GM18867 (cell line): ENCODE data around the gene LMO1.

Source experiments
- ATAC-seq: cut with Tn5 transposase; IDR thresholded peaks from one replicate; pipeline ENCODE4 v1.9.1; 2021; ENCODE audit warnings: mild to moderate bottlenecking, moderate library complexity; ENCODE audit not compliant: unreplicated experiment

LMO1 gene

GRCh38 chr11:8207080-8208000, 56.3 kb downstream of the LMO1 start:
- no peak for ATAC-seq

GRCh38 chr11:8206251-8207079, 57.2 kb downstream of the LMO1 start:
- ATAC-seq = no peak

- no peak for ATAC-seq
These were observed 58.1 kb downstream of the LMO1 start for GRCh38 chr11:8205566-8205965.

- ATAC-seq = no peak
These were observed 59.1 kb downstream of the LMO1 start for GRCh38 chr11:8204596-8204995.

GRCh38 chr11:8204025-8204424, 59.7 kb downstream of the LMO1 start:
- no peak for ATAC-seq

GRCh38 chr11:8203414-8203715, 60.3 kb downstream of the LMO1 start:
- no peak for ATAC-seq

- ATAC-seq = no peak
These were observed 60.9 kb downstream of the LMO1 start for GRCh38 chr11:8202516-8203413.

GRCh38 chr11:8201644-8202365, 61.9 kb downstream of the LMO1 start:
- peak; percentile 65 for ATAC-seq

- no peak for ATAC-seq
These were observed 64.0 kb downstream of the LMO1 start for GRCh38 chr11:8199676-8200075.

- no peak for ATAC-seq
These were observed 66.9 kb downstream of the LMO1 start for GRCh38 chr11:8196749-8197148.

GRCh38 chr11:8194956-8195355, 68.7 kb downstream of the LMO1 start:
- no peak for ATAC-seq

- ATAC-seq = peak; percentile 17
These were observed 70.8 kb downstream of the LMO1 start for GRCh38 chr11:8192896-8193209.

- ATAC-seq = peak; percentile 55
These were observed 71.4 kb downstream of the LMO1 start for GRCh38 chr11:8192016-8192895.

- ATAC-seq = no peak
These were observed 73.2 kb downstream of the LMO1 start for GRCh38 chr11:8190431-8190830.

GRCh38 chr11:8186429-8186828, 77.2 kb downstream of the LMO1 start:
- ATAC-seq = no peak

- no peak for ATAC-seq
These were observed 80.6 kb downstream of the LMO1 start for GRCh38 chr11:8183111-8183510.

- no peak for ATAC-seq
These were observed 83.2 kb downstream of the LMO1 start for GRCh38 chr11:8180469-8180868.

GRCh38 chr11:8178297-8178696, 85.4 kb downstream of the LMO1 start:
- ATAC-seq = no peak

- ATAC-seq = no peak
These were observed 86.5 kb downstream of the LMO1 start for GRCh38 chr11:8177136-8177535.
